ENCODE measurements around the gene ICAM5. TPM values are rescaled to one million over a fixed set of nuclear protein-coding genes. Genes with fewer than 3 reads are reported as not detected.
A peak's percentile ranks its signal among the peaks of the same experiment; 100 is the strongest.

The ICAM5 gene
- total and polyA plus RNA-seq, 10 of the 15 experiments (the other 5 are each of a cell fraction or from before 2014, with no cell fraction given), result 0.14 to 4.6 (median 0.94) TPM; not detected in 2

DNA sequence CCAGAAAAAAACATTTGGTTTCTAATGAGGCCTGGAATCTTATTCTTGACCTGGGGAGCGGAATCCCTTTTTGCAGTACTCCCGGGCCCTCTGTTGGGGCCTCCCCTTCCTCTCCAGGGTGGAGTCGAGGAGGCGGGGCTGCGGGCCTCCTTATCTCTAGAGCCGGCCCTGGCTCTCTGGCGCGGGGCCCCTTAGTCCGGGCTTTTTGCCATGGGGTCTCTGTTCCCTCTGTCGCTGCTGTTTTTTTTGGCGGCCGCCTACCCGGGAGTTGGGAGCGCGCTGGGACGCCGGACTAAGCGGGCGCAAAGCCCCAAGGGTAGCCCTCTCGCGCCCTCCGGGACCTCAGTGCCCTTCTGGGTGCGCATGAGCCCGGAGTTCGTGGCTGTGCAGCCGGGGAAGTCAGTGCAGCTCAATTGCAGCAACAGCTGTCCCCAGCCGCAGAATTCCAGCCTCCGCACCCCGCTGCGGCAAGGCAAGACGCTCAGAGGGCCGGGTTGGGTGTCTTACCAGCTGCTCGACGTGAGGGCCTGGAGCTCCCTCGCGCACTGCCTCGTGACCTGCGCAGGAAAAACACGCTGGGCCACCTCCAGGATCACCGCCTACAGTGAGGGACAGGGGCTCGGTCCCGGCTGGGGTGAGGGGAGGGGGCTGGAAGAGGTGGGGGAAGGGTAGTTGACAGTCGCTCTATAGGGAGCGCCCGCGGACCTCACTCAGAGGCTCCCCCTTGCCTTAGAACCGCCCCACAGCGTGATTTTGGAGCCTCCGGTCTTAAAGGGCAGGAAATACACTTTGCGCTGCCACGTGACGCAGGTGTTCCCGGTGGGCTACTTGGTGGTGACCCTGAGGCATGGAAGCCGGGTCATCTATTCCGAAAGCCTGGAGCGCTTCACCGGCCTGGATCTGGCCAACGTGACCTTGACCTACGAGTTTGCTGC, 2.7 kb upstream of the ICAM5 start, which contains the start of gene ICAM4 (continued):
- TF ChIP-seq ZNF207 (IDR thresholded peaks at IDR 0.05; ENCODE audit: borderline replicate concordance), result no peak
- peak; percentile 80 for TF ChIP-seq POLR2A (IDR thresholded peaks at IDR 0.05; ENCODE audit: low read depth, low read length)
- TF ChIP-seq SMAD5 (IDR thresholded peaks at IDR 0.05; ENCODE audit: low read depth), result peak; percentile 7; the same call in 1 of the 2 replicates
- TF ChIP-seq, protein P1, sequence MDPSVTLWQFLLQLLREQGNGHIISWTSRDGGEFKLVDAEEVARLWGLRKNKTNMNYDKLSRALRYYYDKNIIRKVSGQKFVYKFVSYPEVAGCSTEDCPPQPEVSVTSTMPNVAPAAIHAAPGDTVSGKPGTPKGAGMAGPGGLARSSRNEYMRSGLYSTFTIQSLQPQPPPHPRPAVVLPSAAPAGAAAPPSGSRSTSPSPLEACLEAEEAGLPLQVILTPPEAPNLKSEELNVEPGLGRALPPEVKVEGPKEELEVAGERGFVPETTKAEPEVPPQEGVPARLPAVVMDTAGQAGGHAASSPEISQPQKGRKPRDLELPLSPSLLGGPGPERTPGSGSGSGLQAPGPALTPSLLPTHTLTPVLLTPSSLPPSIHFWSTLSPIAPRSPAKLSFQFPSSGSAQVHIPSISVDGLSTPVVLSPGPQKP (IDR thresholded peaks at IDR 0.05; ENCODE audit: low read depth, low read length), result no peak
- TF ChIP-seq, protein P2, sequence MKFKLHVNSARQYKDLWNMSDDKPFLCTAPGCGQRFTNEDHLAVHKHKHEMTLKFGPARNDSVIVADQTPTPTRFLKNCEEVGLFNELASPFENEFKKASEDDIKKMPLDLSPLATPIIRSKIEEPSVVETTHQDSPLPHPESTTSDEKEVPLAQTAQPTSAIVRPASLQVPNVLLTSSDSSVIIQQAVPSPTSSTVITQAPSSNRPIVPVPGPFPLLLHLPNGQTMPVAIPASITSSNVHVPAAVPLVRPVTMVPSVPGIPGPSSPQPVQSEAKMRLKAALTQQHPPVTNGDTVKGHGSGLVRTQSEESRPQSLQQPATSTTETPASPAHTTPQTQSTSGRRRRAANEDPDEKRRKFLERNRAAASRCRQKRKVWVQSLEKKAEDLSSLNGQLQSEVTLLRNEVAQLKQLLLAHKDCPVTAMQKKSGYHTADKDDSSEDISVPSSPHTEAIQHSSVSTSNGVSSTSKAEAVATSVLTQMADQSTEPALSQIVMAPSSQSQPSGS (IDR thresholded peaks at IDR 0.05; ENCODE audit: low read length), result no peak
- TF ChIP-seq, protein P3, sequence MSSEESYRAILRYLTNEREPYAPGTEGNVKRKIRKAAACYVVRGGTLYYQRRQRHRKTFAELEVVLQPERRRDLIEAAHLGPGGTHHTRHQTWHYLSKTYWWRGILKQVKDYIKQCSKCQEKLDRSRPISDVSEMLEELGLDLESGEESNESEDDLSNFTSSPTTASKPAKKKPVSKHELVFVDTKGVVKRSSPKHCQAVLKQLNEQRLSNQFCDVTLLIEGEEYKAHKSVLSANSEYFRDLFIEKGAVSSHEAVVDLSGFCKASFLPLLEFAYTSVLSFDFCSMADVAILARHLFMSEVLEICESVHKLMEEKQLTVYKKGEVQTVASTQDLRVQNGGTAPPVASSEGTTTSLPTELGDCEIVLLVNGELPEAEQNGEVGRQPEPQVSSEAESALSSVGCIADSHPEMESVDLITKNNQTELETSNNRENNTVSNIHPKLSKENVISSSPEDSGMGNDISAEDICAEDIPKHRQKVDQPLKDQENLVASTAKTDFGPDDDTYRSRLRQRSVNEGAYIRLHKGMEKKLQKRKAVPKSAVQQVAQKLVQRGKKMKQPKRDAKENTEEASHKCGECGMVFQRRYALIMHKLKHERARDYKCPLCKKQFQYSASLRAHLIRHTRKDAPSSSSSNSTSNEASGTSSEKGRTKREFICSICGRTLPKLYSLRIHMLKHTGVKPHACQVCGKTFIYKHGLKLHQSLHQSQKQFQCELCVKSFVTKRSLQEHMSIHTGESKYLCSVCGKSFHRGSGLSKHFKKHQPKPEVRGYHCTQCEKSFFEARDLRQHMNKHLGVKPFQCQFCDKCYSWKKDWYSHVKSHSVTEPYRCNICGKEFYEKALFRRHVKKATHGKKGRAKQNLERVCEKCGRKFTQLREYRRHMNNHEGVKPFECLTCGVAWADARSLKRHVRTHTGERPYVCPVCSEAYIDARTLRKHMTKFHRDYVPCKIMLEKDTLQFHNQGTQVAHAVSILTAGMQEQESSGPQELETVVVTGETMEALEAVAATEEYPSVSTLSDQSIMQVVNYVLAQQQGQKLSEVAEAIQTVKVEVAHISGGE (CRISPR knock-in tag; IDR thresholded peaks at IDR 0.05), result peak; percentile 28; the same call in 1 of the 2 replicates
- TF ChIP-seq EP300 (IDR thresholded peaks at IDR 0.05; ENCODE audit: borderline replicate concordance in 1 of 2, control insufficient read depth in 1 of 2, low read depth in 2 of 2, low read length in 2 of 2), result no peak
- TF ChIP-seq, protein P4, sequence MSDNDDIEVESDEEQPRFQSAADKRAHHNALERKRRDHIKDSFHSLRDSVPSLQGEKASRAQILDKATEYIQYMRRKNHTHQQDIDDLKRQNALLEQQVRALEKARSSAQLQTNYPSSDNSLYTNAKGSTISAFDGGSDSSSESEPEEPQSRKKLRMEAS (IDR thresholded peaks at IDR 0.05; ENCODE audit: low read depth, low read length), result peak; percentile 7
- TF ChIP-seq MXI1 (IDR thresholded peaks at IDR 0.05; ENCODE audit: low read depth, low read length), result no peak
- no peak for TF ChIP-seq CHD1 (IDR thresholded peaks at IDR 0.05; ENCODE audit: low read depth, low read length)
- no peak for TF ChIP-seq NFYA (IDR thresholded peaks at IDR 0.05; ENCODE audit: borderline replicate concordance, low read depth, low read length)
- TF ChIP-seq TARDBP (IDR thresholded peaks at IDR 0.05; ENCODE audit: borderline replicate concordance), result no peak
- TF ChIP-seq FOXM1 (IDR thresholded peaks at IDR 0.05; ENCODE audit: low read depth, low read length), result no peak
- TF ChIP-seq, protein P5, sequence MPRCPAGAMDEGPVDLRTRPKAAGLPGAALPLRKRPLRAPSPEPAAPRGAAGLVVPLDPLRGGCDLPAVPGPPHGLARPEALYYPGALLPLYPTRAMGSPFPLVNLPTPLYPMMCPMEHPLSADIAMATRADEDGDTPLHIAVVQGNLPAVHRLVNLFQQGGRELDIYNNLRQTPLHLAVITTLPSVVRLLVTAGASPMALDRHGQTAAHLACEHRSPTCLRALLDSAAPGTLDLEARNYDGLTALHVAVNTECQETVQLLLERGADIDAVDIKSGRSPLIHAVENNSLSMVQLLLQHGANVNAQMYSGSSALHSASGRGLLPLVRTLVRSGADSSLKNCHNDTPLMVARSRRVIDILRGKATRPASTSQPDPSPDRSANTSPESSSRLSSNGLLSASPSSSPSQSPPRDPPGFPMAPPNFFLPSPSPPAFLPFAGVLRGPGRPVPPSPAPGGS (IDR thresholded peaks at IDR 0.05; ENCODE audit: borderline replicate concordance, insufficient read depth, low read depth, low read length, poor library complexity, severe bottlenecking), result no peak
- peak; percentile 77; the same call in 1 of the 2 replicates for TF ChIP-seq PML (IDR thresholded peaks at IDR 0.05; ENCODE audit: low read length)
- 0 out of 2 replicates have a peak, but pooled peaks have one; percentile 42 for TF ChIP-seq GATAD2B (conservative IDR thresholded peaks at IDR 0.05; ENCODE audit: low read depth)
- TF ChIP-seq, protein P6, sequence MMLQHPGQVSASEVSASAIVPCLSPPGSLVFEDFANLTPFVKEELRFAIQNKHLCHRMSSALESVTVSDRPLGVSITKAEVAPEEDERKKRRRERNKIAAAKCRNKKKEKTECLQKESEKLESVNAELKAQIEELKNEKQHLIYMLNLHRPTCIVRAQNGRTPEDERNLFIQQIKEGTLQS (IDR thresholded peaks at IDR 0.05; ENCODE audit: borderline replicate concordance, extremely low read depth, low read depth, low read length), result 0 out of 2 replicates have a peak, but pooled peaks have one; percentile 21
- TF ChIP-seq SREBF1 (IDR thresholded peaks at IDR 0.05; ENCODE audit: low read length), result no peak
- peak; percentile 47; the same call in 1 of the 2 replicates for TF ChIP-seq CREB1 (IDR thresholded peaks at IDR 0.05; ENCODE audit: low read depth)
- TF ChIP-seq CBX3 (IDR thresholded peaks at IDR 0.05; ENCODE audit: borderline replicate concordance, low read depth), result no peak
- TF ChIP-seq SMARCA5 (IDR thresholded peaks at IDR 0.05), result no peak

Data from GM12878 (cell line).